GM12873 (cell line): ENCODE measurements around the gene DELE1.

Experiments used
- TF ChIP-seq, protein P1 (sequence below): IDR thresholded peaks from 2 replicates; pipeline ENCODE4 v1.5.1; 2012; ENCODE audit warnings: low read depth, mild to moderate bottlenecking, moderate library complexity, low read length, control low read depth; ENCODE audit not compliant: insufficient read depth; ENCODE audit errors: missing control alignments

Gene DELE1

DNA sequence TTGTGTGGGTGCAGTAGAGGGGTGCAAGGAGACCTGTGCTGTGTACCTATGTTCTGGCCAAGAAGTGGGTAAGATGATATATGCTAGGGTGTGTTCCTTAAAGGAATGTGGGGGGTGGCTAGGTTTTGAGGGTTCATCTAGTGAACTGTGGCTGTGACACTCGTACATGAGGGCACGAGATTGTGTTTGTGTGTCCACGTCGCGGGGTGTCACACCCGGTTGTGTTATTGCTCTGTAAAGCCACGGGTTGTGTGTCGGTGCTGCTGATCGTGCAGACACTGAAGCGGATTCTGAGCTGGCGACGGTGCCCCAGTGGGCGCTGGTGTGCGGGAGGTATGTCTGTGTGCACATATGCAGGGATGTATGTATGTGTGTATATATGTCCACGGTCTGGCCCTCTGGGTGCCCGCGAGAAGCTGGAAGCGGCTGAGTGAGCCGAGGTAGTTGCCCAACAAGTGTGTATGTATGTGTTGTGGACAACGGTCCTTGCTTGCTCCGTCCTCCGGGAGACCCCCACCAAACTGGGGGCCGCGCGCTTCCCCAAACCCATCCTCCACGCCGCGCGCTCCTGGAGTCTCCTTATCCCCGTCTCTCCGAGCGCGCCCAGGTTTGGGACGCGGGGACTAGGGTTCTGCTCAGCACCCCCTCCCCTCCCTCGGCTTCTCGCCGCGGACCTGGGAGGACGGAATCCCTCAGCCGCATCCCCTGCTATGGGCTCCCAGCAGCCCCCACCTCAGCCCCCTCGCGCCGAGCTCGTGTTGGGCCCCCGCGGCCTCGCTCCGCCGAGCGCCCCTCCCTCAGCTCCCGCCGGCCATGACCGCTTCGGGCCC, 46.1 kb upstream of the DELE1 start:
- TF ChIP-seq, protein P1, sequence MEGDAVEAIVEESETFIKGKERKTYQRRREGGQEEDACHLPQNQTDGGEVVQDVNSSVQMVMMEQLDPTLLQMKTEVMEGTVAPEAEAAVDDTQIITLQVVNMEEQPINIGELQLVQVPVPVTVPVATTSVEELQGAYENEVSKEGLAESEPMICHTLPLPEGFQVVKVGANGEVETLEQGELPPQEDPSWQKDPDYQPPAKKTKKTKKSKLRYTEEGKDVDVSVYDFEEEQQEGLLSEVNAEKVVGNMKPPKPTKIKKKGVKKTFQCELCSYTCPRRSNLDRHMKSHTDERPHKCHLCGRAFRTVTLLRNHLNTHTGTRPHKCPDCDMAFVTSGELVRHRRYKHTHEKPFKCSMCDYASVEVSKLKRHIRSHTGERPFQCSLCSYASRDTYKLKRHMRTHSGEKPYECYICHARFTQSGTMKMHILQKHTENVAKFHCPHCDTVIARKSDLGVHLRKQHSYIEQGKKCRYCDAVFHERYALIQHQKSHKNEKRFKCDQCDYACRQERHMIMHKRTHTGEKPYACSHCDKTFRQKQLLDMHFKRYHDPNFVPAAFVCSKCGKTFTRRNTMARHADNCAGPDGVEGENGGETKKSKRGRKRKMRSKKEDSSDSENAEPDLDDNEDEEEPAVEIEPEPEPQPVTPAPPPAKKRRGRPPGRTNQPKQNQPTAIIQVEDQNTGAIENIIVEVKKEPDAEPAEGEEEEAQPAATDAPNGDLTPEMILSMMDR = no peak

DNA sequence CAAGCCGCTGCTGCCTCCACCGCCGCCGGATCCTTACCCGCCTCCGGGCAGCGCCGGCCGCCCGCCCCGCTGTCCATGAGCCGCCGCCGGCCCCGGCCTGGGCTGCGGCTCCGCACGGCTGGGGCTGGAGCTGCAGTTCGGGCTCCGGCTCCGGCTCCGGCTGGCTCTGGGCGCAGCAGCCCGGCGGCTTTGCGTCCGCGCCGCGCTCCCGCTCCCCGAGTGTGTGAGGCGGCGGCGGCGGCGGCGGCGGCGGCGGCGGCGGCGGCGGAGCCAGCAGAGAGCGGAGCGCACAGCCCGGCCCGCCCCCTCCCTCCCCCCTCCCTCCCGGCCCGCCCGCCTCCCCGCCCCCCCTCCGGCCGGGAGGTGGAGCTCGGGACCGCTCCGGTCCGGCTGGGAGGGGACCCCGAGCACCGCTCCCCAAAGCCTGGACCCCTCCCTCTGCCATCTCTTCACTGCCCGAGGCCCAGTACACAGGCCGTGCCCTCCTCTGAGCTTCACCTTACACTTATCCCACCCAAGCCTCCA, 45.4 kb upstream of the DELE1 start, which contains the start of gene PCDH1:
Gene PCDH1, minus strand, starts transcription at position 225 of the 525 bp plus-strand sequence. Its CDS starts 148 bp downstream, at position 77.
- TF ChIP-seq, protein P1 = no peak

DNA sequence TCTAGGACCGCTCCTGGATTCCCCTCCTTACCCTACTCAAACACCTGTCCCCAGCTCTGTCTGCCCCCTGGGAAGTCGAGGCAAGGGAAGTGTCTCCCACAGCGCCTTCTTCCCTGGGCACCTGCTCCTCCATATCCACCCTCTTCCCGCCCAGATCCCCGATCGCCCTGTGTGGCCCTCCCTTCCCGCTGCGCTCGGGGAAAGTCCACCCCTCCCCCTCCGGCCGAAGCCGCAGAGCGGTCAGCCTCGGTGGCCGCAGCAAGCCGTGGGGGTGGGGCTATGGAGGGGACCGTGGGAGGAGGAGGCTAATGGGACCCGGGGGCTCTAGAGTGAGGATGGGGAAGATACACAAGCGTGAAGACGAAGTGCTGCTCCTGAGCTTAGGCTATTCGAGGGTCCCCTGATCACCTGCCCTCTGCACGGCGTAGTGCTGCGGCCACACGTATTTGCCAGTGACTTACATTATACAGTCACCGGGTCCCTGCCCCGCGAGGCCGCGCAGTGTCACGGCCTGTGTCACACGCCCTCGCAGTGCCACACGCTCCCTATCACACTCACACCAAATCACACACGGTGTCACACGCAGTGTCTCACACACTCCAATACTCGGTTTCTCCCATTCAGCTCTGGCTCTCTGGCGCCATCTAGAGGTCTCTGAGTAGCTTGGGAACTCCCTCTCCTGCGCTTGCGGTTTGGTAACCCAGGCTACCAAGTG, 44.8 kb upstream of the DELE1 start:
- TF ChIP-seq, protein P1 = peak; percentile 99

DNA sequence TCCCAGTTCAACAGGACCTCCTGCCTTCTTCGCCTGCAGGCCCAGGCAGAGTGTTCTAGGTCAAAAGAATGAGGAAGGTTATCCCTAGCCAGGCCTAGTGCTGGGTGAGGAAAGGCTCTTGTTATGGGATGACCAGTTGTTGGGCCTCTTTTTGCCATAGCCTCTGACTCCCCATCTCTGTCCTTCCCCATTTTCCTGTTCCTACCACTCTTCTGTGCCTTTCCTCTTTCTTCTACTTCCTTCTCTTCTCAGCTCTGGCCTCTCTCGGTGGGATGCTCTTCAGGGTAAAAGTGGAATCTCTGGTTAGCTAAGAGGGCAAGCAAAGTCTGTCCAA, 44.3 kb upstream of the DELE1 start:
- TF ChIP-seq, protein P1 = no peak

DNA sequence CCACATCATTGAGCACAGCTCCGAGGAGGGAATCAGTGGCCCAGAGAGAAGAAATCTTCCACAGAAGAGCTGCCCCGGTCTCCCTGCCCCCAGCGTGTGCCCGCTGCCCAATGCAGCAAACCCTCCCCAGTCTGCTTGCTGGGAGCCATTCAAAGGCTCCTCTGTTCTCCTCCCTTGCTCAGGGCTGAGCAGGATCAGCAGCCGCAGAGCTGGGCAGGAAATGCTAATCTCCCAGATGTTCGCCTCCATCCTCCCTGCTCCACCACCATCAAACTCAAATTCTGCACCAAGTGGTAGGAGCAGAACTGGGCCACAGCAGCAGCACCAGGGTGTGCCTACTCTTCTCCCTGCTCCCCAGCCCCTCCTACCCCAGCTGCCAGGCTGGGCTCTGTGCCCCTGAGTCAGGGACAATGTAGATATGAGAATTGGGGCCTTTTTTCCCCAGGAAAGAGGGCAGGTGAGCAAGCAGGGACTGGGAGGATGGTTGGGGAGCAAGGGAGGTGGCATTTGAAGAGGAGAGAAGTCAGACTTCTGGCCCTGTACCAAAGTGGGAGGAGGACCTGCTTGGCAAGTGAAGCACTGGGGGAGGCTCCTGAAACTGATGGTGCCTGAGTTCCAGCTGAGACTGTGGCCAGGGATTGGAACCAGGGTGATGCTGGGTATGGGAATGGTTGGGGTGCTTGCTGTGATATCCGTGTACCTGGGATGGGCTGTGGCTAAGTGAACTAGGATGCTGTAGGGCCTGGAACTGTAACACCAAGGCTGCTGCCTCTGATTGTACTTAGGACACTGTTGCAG, 43.5 kb upstream of the DELE1 start:
- TF ChIP-seq, protein P1 = no peak

DNA sequence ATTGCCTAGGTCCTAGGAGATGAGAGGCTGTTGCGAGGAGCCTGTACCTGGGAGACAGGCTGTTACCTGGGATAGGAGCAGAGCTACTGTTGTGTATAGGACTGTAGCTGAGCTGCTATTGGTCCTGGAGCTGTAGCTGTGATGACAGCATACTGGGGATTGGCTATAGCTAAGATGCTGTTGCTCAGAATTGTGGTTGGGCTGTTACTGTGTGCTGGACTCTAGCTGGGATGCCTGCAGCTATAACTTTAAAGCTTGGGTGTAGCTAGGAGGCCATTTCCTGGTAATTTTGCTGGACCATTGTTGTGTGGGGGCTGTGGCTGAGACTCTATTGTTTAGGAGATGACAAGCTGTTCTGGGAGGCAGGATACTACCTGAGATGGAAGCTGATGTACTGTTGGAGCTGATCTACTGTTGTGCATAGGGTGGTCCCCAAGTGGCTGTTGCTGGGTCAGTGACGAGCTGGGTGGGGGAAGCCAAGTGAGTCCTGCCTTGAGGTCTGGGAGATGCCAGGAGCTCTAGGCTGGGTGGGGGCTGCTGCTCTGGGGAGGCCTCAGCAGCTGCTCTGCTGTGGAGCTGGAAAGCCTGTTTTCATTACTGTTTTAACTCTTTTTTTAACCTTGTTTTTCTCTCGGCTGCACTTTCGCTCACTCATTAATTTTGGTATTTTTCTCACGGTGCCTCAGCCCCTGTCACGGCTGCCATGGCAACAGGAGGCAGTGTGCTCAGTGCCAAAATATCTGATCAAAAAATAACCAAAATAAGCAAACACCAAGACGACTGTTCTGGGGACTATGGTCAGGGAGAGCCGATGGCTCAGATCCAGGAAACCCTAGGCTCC, 42.5 kb upstream of the DELE1 start:
- TF ChIP-seq, protein P1 = no peak
